ENCODE results near the gene ICOS.

Gene ICOS

DNA sequence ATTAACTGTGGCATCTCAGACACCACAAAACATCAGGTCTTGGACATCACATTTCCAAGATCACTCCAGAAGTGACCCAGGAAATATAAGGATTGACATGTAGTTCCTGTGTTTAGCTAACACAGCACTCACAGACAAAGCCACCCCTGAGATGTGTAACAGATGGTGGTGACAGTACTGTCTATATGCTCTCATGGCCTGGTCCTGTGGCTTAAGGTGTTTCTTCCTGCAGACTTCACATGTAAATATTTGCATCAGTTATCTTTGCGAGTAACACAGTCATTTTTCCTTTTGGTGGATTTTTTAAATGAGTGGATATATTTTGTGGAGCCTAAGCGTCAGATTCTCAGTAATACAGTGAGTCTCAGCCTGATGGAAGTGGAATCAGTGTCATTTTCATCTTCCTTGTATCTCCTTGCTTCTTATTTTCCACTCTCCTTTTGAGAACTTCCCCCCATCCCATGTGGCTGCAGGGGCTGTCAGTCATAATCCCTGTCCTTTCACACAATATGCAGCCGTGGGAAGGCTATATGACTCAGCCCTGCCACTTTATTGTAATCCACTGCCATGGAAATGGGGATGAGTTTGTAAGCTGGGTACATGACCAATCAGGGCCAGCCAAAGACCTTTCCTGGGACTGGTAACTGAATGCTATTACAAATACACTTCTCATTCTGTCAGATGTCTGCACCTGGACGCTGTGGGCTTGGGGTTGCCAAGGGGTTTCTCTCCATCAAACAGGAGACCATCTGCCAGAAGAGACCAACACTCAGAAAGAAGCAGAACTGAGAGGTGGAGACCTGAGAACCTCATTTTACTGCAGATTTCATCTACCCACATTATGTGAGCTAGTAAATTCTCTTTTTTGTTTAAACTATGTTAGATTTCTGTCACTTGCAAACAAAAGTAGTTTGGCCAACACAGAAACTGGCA lies 74.3 kb downstream of the ICOS start:
- no peak for DNase-seq (ENCODE audit: low read depth in 2 of 2)
